COR-L47 (cell line): ENCODE results near the gene JPH2.

Experiments used
- DNase-seq: peaks from one replicate; lab custom pipeline; 2025; lab: John Stamatoyannopoulos, UW

The JPH2 gene

DNA sequence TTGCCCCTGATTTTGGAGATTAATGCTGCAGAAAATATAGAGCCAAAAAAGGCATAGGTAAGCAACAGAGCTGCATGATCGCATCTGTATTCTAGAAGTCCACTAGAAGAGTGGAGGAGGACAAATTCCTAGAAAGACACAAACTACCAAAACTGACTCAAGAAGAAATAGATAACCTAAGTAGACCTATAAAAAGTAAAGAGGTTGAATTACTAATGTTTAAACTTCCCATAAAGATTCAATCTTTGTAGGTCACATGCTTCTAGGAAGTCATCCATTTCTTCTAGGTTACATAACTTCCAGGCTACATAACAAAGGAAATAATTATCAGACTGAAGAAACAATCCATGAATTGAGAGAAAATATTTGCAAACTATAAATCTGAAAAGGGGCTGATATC is 84.4 kb downstream of the JPH2 start:
- DNase-seq: no peak

DNA sequence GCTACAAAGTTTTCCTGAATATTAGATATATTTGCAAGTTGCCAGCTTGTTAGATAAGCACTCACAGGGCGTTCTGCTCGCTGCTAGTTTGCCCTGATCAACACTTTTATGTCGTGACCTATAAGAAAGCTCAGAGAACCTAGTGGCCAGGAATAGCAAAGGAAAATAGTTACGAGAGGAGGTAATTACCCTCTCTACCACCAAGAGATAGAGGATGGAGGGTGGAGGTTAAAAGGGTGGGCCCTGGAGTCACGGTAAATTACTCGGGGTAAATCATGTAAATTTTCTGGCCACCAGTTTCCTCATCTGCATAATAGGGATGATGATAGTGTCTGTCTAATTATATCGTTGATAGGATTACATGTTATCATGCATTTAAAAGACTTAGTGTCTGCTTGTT is 87.2 kb downstream of the JPH2 start:
- no peak for DNase-seq

DNA sequence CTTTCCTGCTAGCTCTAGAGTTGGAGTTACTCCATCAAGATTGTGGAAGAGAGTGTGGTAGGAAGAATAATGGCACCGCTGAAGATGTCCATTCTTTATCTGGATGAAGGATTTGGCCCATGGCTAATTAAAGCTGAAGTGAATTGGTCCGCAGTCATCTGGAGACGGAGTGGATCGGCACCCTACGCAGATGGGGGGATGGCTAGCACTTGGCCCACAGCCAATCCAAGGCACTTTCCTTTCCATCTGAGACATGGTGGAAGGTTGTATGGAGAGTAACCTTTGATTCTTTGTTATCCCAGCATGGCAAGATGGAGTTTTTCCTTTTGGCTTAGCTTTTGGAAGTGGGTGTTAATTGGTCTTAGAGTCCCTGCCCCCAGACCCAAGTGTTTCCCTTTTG is 88.3 kb downstream of the JPH2 start:
- no peak for DNase-seq

DNA sequence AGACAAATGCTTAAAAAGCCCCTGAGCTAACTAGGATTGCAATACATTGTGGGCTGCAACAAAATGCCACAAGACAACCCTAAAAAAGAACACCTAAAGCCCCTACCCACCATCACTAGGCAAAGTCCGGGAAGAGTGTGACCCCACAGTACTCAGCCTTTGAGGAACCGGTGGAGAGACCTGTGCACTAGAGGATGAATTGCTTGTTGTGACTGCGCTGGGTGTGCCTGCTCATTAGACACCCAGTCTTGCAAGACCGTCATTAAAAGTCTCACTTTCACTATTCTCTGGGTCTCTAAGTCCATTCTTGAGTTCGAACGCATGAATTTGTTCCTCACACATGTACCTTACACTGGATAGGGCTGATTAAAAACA is 88.7 kb downstream of the JPH2 start:
- DNase-seq: no peak

DNA sequence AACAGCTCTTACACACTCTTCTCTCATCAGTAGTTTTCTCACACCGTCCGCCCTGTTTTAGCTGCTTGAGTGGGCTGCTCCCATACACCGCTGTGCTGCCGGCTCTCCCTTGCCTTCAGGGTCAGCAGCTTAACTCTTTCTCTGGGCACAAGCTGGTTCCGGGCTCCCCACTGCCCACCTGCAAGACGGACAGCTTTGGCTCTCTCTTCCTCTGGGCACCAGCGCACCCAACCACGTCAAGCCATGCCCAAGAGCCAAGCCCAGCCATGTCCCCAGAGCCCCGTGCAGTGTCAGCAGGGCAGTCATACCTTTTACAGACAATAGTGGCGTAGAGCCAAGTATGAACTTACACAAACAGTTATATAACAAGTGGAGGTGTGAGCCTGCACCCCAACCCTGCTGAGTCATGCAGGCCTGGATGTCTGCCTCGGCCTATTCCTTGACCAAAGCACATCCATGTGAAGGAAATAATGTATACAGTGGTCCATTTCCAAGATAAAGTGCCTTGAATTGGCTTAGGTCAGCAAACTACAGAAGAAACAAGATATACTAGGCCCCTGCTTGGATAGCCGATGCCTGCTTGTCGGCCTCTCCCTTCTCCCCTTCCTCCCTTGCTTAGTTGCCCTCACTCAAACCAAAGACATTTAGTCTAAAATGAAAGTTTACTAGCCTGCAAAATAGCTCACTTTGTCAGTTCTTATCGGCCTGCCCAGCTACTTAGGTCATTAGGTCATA is 89.3 kb downstream of the JPH2 start:
- DNase-seq: no peak

DNA sequence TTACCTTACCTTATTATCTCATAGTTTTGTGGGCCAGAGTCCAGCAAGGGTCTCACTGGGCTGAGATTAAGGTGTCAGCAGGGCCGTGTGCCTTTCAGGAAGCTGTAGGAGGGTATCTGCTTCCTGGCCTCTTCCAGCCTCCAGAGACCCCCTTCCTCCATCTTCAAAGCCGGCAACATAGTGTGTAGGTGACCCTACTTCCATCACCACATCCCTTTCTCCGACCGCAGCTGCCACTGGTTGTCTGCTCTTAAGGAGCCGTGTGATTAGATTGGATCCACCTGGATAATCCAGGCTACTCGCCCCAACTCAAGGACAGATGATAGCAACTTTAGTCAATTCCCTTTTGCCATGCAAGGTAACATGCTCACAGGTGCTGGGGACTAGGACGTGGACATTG is 91.2 kb downstream of the JPH2 start:
- DNase-seq: no peak

DNA sequence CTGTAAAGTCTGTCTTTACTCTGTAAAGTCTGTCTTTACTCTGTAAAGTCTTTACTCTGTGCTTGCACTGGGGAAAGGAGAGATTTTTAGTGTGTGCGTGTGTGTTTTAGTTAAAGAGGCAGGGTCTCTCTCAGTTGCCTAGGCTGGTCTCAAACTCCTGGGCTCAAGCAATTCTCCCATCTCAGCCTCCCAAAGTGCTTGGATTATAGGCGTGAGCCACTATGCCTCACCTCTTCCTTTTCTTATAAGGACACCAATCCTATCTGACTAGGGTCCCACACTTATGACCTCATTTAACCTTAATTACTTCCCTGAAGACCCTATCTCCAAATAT is 93.8 kb downstream of the JPH2 start:
- no peak for DNase-seq

DNA sequence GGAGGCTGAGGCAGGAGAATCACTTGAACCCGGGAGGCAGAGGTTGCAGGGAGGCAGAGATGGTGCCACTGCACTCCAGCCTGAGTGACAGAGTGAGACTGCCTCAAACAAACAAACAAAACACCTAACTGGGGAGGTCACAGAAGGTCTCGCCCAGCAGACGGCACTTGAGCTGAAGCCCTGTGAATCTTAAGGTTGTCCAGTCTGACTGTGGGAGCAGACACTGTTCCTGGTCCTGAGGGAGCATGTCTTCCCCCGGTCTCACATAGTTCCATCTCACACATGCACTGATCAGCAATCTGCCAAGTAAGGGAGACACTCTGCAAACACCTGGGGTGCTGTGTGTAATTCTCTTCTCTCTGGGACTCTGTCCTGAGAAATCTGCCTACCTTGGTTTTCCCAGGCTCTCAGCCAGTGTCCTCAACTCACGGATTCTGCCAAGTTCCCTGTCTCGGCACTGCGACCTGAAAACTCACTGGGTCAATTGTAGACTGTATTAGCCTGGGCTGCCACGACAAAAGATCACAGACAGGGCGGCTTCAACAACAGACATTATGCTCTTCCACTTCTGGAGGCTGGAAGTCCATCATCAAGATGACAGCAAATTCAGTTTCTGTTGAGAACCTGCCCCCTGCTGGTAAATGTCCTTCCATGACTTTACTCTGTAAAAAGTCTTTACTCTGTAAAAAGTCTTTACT is 94.3 kb downstream of the JPH2 start:
- DNase-seq: no peak

DNA sequence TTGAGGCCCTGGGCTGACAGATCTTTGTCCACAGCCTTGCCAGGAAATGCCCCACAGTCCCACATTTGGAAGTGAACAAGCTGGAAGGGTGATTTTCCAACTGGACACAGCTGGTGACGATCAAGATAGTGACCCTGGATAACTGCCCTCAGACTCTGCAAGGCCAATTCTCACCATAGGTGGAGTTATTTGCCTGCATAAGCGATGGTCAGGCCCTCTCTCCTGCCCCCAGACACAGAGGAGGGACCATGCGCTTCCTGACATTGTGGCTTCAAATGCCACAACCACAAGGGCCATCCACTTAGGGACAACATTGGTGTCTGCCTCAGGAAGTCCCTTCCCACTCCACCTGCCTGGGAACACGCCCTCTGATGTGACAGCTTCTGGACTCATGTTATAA is 96.0 kb downstream of the JPH2 start:
- DNase-seq: no peak

DNA sequence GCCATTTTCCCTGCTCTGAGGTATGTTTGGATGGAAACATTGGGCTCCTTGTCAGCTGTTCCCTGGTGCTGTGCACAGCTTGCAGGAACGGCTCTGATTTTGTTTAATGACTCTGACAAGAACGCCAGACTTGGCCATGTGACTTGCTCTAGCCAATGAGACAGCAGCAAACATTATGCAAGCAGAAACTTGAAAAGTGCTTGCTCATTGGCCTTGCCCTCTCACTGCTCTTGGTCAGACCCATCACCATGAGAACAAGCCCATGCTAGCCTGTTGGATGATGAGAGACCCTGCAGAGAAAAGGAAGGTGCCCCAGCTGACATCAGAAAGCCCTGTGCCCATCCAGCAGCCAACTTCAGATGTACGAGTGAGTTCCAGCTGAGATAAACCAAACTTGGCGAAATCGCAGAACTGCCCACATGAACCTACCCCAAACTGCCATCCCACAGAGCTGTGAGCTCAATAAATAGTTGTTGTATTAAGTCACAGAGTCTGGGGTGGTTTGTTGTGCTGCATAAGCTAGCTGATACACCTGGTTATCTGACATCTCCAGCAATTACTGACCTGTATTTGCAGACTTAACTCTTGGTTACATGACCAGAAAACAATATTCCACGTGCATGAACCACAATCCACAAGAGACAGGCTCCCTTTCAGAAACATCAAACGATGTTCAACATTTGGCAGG is 96.9 kb downstream of the JPH2 start:
- no peak for DNase-seq

DNA sequence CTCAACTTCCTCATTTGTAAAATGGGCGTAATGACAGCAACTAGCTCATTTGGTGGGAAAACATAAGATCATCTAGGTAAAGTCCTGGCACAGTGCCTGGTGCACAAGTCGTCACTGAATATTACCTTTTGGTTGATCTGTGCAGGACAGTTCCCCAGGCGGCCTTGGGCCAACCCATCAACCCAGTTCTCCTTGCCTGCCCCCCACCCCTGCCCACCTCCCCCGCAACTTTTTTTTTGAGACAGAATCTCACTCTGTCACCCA is 99.2 kb downstream of the JPH2 start:
- DNase-seq: no peak

DNA sequence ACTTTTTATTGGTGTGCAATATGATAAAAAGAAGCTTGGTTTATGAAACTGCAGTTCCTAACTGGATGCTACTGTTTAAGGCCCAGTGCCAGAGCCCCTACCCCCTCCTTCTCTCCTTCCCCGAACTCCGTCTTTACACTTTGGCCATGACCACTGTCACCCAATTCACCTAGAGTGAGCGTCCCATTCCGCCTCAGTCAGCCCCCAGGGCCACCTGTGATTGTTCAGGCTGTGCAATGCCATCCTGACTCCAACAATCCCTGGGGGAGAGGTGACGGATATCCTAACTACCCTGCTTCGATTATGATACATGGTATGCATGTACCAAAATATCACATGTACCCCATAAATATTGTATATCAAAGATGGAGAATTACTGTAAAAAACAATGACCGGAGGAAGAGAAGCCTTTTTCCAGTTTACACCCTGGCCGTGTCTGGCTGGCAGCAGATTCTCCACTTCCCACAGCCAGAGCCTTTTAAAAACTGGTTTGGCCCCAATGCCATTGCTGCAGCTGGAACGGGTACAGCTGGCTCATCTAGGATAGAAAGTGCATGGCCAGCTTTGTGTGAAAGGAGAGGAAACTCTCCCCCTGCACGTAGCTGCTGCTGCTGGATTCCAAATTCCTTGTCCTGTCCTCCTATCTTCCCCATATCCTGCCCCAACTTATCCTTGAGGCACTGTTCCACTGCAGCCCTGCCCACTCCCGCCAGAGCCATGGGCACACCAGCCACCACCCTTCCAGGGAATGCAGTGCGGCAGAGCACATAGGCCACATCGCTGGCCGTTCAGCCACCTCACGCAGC is 99.7 kb downstream of the JPH2 start:
- DNase-seq: no peak

DNA sequence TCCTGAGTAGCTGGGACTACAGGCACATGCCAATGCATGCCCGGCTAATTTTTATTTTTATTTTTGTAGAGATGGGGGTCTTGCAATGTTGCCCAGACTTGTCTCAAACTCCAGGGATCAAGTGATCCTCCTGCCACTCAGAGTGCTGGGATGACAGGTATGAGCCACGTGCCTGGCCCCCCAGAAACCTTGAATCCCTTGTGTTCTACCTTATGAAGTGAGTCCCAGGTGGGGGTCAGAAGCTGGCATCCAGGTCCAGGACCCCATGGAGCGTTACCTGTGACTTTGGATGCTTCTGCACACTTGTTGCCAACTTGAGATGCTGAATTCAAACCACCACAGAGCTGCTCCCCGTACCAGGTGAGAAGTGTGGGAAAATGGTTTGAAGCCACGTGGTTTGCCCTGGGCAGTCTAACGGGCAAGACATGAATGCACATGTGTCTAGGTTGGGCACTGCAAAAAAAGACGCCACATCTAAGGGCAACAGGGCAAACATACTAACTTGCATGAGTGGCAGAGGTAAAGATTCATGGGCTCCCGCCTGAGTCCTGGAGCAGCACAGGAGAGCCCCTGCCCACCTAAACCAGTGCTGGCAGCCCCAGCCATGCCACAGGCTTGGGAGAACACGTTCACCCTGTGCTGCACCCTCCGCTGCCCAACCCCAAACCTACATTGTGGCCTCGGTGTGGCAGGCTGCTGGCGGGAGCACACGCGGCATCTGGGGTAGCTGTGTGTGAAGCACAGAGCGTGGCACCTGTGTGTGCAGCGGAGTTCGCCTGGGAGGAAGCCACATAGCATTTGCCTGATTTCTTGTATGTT is 101.2 kb downstream of the JPH2 start:
- DNase-seq: no peak

DNA sequence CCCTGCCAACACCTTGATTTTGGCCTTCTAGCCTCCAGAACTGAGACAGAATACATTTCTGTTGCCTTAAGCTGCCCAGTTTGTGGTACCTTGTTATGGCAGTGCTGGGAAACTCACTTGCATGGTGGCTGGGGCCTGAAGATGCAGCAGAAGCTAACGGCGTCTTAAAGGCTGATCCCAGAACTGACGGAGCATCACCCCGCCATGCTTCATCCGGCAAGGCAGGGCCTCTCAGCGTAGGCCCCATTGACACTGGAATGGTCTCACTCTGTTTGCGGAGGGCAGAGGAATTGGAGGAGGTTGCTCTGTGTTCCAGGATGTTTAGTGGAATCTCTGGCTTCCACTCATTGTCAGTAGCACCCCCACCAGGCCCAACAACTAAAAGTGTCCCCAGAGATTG is 102.1 kb downstream of the JPH2 start:
- no peak for DNase-seq

DNA sequence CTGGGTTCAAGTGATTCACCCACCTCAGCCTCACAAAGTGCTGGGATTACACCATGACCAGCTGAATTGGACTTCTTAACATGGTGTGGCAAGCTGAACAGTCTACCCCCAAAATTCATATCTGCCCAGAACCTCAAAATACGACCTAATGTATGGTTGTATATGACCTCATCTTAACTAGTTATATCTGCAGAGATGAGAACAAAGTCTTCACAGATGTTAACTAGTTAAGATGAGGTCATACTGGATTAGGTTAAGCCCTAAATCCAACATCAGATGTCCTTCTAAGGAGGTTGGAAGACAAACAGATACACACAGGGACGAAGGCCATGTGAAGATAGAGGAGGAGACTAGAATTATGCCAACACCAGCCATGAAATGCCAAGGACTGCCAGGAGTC is 102.5 kb downstream of the JPH2 start:
- no peak for DNase-seq

DNA sequence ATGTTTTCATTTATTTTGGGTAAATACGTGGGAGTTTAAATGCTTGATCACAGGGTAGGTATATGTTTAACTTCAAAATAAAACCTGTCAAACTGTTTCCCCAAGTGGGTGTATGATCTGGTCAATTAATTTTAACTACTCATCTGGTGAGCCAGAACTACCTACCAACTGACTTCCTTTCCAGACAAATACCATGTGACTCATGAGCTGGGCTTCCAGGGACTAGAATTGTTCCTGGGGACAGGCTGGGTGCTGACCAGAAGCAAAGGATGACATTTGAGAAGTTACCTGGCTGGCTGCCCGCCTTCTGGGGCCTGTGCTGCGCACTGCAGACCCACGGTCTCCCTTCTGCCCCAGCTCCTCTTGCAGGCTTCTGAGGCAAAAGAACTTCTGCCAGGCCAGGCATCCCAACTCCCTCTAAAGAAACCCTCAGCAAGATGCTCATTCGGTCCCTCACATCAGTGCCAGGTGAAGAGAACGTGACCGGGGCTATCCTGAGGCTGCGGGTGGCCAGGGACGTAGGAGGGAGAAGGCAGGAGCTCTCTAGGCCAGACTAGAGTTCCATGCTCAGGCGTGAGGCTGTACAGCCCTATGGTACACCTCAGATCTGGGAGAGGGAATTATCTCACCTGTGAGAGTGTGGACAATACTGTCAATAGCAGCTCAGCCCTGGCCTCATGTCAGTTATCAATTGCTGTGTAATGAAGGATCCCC is 103.6 kb downstream of the JPH2 start:
- DNase-seq: no peak

DNA sequence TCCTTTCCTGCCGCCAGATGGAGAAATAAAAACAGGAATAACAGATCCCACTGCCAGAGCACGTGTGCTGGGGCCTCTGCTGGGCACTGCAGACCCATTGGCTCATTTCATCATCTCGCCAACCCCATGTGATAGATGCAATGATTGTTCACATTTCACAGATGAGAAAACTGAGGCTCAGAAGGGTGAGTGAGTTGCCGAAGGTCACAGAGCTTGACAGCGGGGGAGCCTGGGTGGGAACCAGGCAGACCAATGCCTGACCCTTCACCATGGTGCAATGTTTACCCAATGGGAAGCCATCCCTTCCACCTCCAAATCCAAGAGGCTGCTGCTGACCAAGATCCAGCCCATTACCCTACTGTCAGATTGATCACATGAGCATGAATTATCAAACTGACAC is 105.1 kb downstream of the JPH2 start:
- no peak for DNase-seq

DNA sequence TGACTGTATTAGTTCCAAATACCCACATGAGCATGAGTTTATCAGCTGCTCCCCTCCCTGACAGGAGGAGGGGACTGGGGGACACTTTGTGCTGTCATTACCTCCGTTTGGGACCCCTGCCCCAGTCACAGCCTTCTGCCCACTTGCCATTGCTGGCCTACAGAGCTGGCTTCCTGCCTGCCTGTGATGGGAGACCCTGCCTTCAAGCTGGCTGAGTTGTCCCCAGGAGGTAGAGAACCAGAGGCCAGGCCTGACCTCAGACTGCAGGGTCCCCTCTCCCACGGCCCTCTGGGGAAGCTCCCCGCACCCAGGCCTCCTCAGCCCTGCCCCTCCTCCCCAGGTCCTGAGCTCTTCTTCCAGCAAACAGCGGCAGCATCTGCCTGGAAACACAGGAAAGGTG is 105.5 kb downstream of the JPH2 start:
- no peak for DNase-seq

DNA sequence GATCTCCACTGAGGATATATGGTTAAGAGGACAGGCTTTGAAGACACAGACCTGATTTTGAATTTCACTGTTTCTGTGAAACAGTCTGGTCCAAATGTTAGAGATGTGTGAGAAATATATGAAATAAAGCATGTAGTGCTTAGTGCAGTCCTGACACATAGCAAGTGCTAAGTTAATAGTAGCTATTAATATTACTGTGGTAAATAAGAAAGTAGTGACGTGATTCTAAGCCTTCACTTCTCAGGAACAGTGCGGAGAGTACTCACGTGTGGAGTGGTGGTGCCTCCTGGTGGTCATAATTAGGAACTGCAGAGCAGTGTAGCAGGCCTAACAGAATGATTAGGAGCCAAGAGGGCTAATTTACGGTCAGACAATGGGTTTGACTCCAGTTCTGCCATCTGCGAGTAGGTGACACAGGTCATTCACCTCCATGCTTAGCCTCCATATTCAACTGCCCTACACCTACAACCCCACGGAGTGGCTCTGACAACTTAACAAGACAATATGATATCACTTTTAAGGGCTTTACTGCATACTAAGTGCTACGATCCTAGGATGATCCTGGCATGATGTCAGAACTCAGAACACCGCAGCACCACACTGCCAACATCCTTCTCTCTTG is 106.2 kb downstream of the JPH2 start:
- DNase-seq: no peak

DNA sequence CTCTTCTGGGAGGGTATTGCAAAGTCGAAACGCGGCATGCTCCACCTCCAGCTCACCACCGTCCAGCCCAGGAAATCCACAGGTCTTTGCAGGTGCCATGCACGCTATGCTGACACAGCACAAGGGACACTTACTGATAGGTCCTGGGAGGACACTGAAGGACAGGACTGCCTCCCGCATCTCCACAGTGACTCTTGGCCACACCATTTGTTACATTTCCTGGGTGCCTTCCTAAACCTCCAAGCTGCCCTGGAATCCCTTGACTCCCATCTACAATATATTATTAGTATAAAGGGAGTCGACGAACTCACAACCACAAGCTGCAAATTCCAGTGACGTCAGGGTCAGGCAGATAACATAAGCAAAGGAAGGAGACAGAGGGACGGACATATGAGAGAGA is 106.9 kb downstream of the JPH2 start:
- no peak for DNase-seq

DNA sequence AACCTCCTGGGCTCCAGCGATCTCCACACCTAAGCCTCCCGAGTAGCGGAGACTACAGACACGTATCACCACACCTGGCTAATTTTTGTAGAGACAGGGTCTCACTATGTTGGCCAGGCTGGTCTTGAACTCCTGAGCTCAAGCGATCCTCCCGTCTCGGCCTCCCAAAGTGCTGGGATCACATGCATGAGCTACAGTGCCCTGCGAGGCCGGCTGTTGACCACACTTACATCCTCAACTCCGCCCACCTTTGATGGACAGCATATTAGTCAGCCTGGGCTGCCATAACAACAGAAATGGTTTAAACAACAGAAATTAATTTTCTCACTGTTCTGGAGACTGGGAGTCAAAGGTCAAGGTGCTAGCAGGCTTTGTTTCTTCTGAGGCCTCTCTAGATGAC is 107.7 kb downstream of the JPH2 start:
- DNase-seq: no peak
